Epithelial cell of esophagus (primary cell): ENCODE measurements around the gene SOX18.

ENCODE experiments used
- DNase-seq: peaks from one replicate; pipeline ENCODE4 v3.0.0; 2010; ENCODE audit warnings: low read depth
- H3K4me3 ChIP-seq: 2 replicates; pipeline ENCODE4 v1.5.1; 2011; ENCODE audit warnings: mild to moderate bottlenecking, low read length, control low read depth
- CTCF ChIP-seq: IDR thresholded peaks from 2 replicates; pipeline ENCODE4 v1.5.1; 2011; ENCODE audit warnings: low read depth, mild to moderate bottlenecking, low read length, control low read depth, inconsistent platforms; ENCODE audit not compliant: insufficient read depth; ENCODE audit errors: missing control alignments

The SOX18 gene

GRCh38 chr20:64050261-64051032, 1.0 kb upstream of the SOX18 start:
- no peak for TF ChIP-seq CTCF
- no peak for DNase-seq
- H3K4me3 ChIP-seq, result no peak overlapping the region

DNA sequence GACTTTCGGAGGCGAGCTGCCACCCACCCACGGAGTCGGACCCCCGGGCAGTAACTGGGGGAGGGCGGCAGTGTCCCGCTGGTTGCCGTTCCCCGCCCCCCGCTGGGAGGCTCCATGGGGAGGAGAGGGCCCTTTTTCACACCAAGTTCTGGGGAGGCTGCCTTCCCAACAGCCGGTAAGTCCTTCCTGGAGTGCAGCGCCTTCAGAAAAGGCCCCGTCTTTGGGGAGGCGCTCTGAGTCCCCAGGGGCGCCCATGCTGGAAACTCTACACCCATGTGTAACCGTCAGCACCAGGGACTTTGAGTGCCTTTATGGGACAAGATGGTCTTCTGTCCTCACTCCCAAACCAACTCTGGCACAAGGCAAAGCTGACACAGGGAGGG, 430 bp upstream of the SOX18 start:
- H3K4me3 ChIP-seq, result no peak overlapping the region

GRCh38 chr20:64048402-64049044, 916 bp downstream of the SOX18 start:
- no peak overlapping the region for H3K4me3 ChIP-seq
- DNase-seq, result no peak
- TF ChIP-seq CTCF, result no peak

More for the DNA sequence above, 430 bp upstream of the SOX18 start:
- TF ChIP-seq CTCF, result no peak
- DNase-seq, result no peak

GRCh38 chr20:64047968-64048401, 1.5 kb downstream of the SOX18 start:
- DNase-seq, result no peak
- H3K4me3 ChIP-seq, result no peak overlapping the region
- TF ChIP-seq CTCF, result no peak

GRCh38 chr20:64047046-64047389, 2.4 kb downstream of the SOX18 start:
- TF ChIP-seq CTCF, result no peak
- no peak for DNase-seq
- H3K4me3 ChIP-seq, result no peak overlapping the region

DNA sequence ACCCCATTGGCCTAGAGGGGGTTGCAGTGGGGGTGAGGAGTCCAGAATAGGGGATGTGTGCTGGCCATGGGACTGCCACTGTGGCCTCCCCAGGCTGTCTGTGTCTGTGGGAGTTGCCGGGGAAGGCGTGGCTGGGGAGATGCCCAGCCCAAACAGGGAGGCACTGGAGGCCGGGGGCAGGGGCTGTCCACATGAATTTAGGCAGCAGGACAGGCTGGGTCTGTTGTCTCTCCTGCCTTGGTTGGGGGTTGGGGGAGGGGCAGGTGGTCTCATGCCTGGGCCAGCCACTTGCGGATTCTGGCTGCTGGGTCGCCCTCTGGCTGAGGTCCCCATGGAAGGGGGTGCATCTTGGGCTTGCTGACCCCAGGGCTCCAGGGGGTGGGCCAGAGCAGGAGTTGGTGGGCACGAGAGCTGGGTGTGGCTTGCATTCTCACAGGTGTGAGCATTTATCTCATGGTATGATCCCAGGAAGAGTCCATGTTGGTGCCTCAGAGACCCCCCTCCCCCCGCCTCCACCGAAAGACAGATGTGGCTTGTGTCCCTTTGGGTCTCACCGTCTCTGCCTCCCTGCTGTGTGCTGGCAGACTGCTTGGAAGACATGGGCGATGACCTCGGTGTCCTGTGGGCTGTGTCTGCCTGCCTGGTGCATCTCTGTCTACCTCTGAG, 4.0 kb downstream of the SOX18 start:
- no peak for DNase-seq
- H3K4me3 ChIP-seq, result no peak overlapping the region
- no peak for TF ChIP-seq CTCF
